ENCODE data around the gene SH3BP5L.

- TF ChIP-seq REST (IDR thresholded peaks at IDR 0.05; ENCODE audit: borderline replicate concordance in 1 of 2, low read depth in 1 of 2, low read length in 2 of 2) (no peak), ZBTB8A (CRISPR knock-in tag; IDR thresholded peaks at IDR 0.05; ENCODE audit: borderline replicate concordance, low read depth) (no peak), POLR2AphosphoS5 (IDR thresholded peaks at IDR 0.05; ENCODE audit: low read depth, low read length) (no peak), SATB2 (CRISPR knock-in tag; IDR thresholded peaks at IDR 0.05) (no peak), JUND (CRISPR knock-in tag; IDR thresholded peaks at IDR 0.05) (no peak), ATRX (CRISPR knock-in tag; IDR thresholded peaks at IDR 0.05; ENCODE audit: borderline replicate concordance) (no peak), PBX3 (CRISPR knock-in tag; IDR thresholded peaks at IDR 0.05; ENCODE audit: borderline replicate concordance) (no peak), ZNF274 (CRISPR knock-in tag; IDR thresholded peaks at IDR 0.05) (no peak), ZNF354B (CRISPR knock-in tag; IDR thresholded peaks at IDR 0.05) (no peak), SRSF4 (IDR thresholded peaks at IDR 0.05; ENCODE audit: low read depth, low read length, poor library complexity, severe bottlenecking) (no peak), THAP9 (CRISPR knock-in tag; IDR thresholded peaks at IDR 0.05; ENCODE audit: borderline replicate concordance) (no peak)
- TF ChIP-seq, protein P1, sequence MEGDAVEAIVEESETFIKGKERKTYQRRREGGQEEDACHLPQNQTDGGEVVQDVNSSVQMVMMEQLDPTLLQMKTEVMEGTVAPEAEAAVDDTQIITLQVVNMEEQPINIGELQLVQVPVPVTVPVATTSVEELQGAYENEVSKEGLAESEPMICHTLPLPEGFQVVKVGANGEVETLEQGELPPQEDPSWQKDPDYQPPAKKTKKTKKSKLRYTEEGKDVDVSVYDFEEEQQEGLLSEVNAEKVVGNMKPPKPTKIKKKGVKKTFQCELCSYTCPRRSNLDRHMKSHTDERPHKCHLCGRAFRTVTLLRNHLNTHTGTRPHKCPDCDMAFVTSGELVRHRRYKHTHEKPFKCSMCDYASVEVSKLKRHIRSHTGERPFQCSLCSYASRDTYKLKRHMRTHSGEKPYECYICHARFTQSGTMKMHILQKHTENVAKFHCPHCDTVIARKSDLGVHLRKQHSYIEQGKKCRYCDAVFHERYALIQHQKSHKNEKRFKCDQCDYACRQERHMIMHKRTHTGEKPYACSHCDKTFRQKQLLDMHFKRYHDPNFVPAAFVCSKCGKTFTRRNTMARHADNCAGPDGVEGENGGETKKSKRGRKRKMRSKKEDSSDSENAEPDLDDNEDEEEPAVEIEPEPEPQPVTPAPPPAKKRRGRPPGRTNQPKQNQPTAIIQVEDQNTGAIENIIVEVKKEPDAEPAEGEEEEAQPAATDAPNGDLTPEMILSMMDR (CRISPR knock-in tag; IDR thresholded peaks at IDR 0.05): no peak
- TF ChIP-seq, protein P2, sequence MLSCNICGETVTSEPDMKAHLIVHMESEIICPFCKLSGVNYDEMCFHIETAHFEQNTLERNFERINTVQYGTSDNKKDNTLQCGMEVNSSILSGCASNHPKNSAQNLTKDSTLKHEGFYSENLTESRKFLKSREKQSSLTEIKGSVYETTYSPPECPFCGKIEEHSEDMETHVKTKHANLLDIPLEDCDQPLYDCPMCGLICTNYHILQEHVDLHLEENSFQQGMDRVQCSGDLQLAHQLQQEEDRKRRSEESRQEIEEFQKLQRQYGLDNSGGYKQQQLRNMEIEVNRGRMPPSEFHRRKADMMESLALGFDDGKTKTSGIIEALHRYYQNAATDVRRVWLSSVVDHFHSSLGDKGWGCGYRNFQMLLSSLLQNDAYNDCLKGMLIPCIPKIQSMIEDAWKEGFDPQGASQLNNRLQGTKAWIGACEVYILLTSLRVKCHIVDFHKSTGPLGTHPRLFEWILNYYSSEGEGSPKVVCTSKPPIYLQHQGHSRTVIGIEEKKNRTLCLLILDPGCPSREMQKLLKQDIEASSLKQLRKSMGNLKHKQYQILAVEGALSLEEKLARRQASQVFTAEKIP (CRISPR knock-in tag; IDR thresholded peaks at IDR 0.05; ENCODE audit: borderline replicate concordance): no peak
Observed at GRCh38 chr1:248793592-248793991, 32.1 kb downstream of the SH3BP5L start.
